ENCODE measurements around the gene INF2. TPM values are rescaled to one million over a fixed set of nuclear protein-coding genes. Genes with fewer than 3 reads are reported as not detected.

INF2 gene
- total and polyA plus RNA-seq, 12 donors: 22.5 to 73.8 (median 28.4) TPM

- no peak for TF ChIP-seq CTCF (IDR thresholded peaks at IDR 0.05)
- Histone ChIP-seq H3K9me3 (no peaks in the 10 kb centered on the region), H3K4me1 (peaks cover under 1 to 39% (median 14%) of the 10 kb centered on the region in 9 donors), H3K36me3 (peaks cover 0 to 53% (median 8%) of the 10 kb centered on the region in 9 donors), H3K27me3 (no peaks in the 10 kb centered on the region), H3K4me3 (no peak overlapping the region), H3K27ac (peak overlapping the region in 4 of 10 donors; percentile 7 to 60 (median 46))
- DNase-seq (no peak), ATAC-seq (peak in 3 of 8 donors; percentile 31 to 63 (median 37))
- 68 to 78% methylated on average over 7 of the region's 7 CpGs for WGBS, 2 donors
- intact Hi-C loops (cut with DNase I): no loop called here
Measured at GRCh38 chr14:104746934-104747481, 57.6 kb downstream of the INF2 start.

- no peaks in the 10 kb centered on the region for H3K27me3 ChIP-seq
- intact Hi-C loops (cut with DNase I): no loop called here
- H3K4me1 ChIP-seq: peaks cover 2 to 42% (median 18%) of the 10 kb centered on the region in 9 donors
- no peak for ATAC-seq
- no peak for TF ChIP-seq CTCF (IDR thresholded peaks at IDR 0.05)
- WGBS, 2 donors: 74 to 83% methylated on average over 9 of the region's 9 CpGs
- H3K27ac ChIP-seq: peak overlapping the region in 2 of 10 donors; percentile 48 to 60
- peaks cover 0 to 44% (median 4%) of the 10 kb centered on the region in 9 donors for H3K36me3 ChIP-seq
- H3K4me3 ChIP-seq: no peak overlapping the region
- no peaks in the 10 kb centered on the region for H3K9me3 ChIP-seq
- DNase-seq: no peak
Measured at GRCh38 chr14:104747876-104748275, 58.5 kb downstream of the INF2 start.

- H3K27me3 ChIP-seq: no peaks in the 10 kb centered on the region
- peak in 1 of 2 donors; percentile 40 for DNase-seq
- intact Hi-C loops (cut with DNase I): no loop called here
Measured at GRCh38 chr14:104749111-104749649, 59.8 kb downstream of the INF2 start.

More at GRCh38 chr14:104749111-104749649, 59.8 kb downstream of the INF2 start:
- H3K27ac ChIP-seq: peak overlapping the region in 2 of 10 donors; percentile 10 to 44
- WGBS, 2 donors: 68 to 80% methylated on average over 11 of the region's 11 CpGs
- peaks cover 0 to 31% (median 0%) of the 10 kb centered on the region in 9 donors for H3K36me3 ChIP-seq
- H3K4me1 ChIP-seq: peaks cover 9 to 50% (median 27%) of the 10 kb centered on the region in 9 donors
- no peaks in the 10 kb centered on the region for H3K9me3 ChIP-seq
- H3K4me3 ChIP-seq: no peak overlapping the region
- TF ChIP-seq CTCF (IDR thresholded peaks at IDR 0.05): no peak
- no peak for ATAC-seq
